Activated CD4-positive, CD25-positive, alpha-beta regulatory T cell treated with anti-CD3 and anti-CD28 coated beads, Interleukin-2, amount 50 U/mL, for 72 hours (primary cell): ENCODE data around the gene RERE.
"Not testable (repeated sequence)": the region's sequence is repeated elsewhere in the genome, so short reads cannot be mapped to it uniquely, and the experiment has no call there.

Experiments
- DNase-seq: peaks from one replicate; pipeline ENCODE4 v3.0.0; 2021

The RERE gene

GRCh38 chr1:8389958-8390535 lies 427.4 kb downstream of the RERE start:
- no peak for DNase-seq

GRCh38 chr1:8388732-8389562 lies 428.5 kb downstream of the RERE start:
- DNase-seq = no peak

- no peak for DNase-seq
Observed at GRCh38 chr1:8386247-8386646, 431.2 kb downstream of the RERE start.

GRCh38 chr1:8384577-8384976 lies 432.9 kb downstream of the RERE start:
- DNase-seq = no peak

GRCh38 chr1:8384088-8384487 lies 433.4 kb downstream of the RERE start:
- DNase-seq = no peak

- no peak for DNase-seq
Observed at GRCh38 chr1:8382608-8383505, 434.6 kb downstream of the RERE start.

GRCh38 chr1:8382051-8382505 lies 435.4 kb downstream of the RERE start:
- no peak for DNase-seq

- DNase-seq = no peak
Observed at GRCh38 chr1:8381618-8382017, 435.8 kb downstream of the RERE start.

- not testable (repeated sequence) for DNase-seq
Observed at GRCh38 chr1:8380310-8380709, 437.1 kb downstream of the RERE start.

GRCh38 chr1:8379513-8380186 lies 437.8 kb downstream of the RERE start:
- DNase-seq = no peak

GRCh38 chr1:8378981-8379470 lies 438.4 kb downstream of the RERE start:
- DNase-seq = no peak

GRCh38 chr1:8378178-8378577 lies 439.3 kb downstream of the RERE start:
- DNase-seq = no peak

- no peak for DNase-seq
Observed at GRCh38 chr1:8377271-8377981, 440.0 kb downstream of the RERE start.

GRCh38 chr1:8376358-8376840 lies 441.0 kb downstream of the RERE start:
- no peak for DNase-seq

GRCh38 chr1:8374812-8375211 lies 442.6 kb downstream of the RERE start:
- no peak for DNase-seq

GRCh38 chr1:8374356-8374755 lies 443.1 kb downstream of the RERE start:
- no peak for DNase-seq

- DNase-seq = no peak
Observed at GRCh38 chr1:8373581-8374241, 443.7 kb downstream of the RERE start.

GRCh38 chr1:8373125-8373524 lies 444.3 kb downstream of the RERE start:
- DNase-seq = no peak

- DNase-seq = no peak
Observed at GRCh38 chr1:8371372-8371991, 446.0 kb downstream of the RERE start.

- no peak for DNase-seq
Observed at GRCh38 chr1:8370905-8371315, 446.5 kb downstream of the RERE start.
